Body of pancreas (tissue), 4 donors: ENCODE results near the gene MAP1B.

Experiments used
- CTCF ChIP-seq, 7 experiments: fragments of 450-650 bp in 4 of 7; fragments of 200-600 bp in 3 of 7; sonication (generic) in 3 of 7; IDR thresholded peaks; one replicate each; pipeline ENCODE4 v1.5.1; 2016 to 2019; ENCODE audit warnings: antibody characterized with exemption in 7 of 7
- POLR2A ChIP-seq, 3 donors: fragments of 450-650 bp; IDR thresholded peaks; one replicate each; pipeline ENCODE4 v1.6.1; 2016; ENCODE audit warnings: antibody characterized with exemption in 3 of 3, mild to moderate bottlenecking in 2 of 3

GRCh38 chr5:72180925-72181324, 73.7 kb downstream of the MAP1B start:
- no peak for TF ChIP-seq POLR2A (IDR thresholded peaks at IDR 0.05)
- TF ChIP-seq CTCF (IDR thresholded peaks at IDR 0.05) = no peak
